ENCODE results near the gene PRPF38B. TPM values are rescaled to one million over a fixed set of nuclear protein-coding genes. Genes with fewer than 3 reads are reported as not detected.

The PRPF38B gene
- total and polyA plus RNA-seq, 9 of the 15 experiments (the other 6 are each of a cell fraction or from before 2014, with no cell fraction given), result 25.3 to 85.5 (median 66.4) TPM

DNA sequence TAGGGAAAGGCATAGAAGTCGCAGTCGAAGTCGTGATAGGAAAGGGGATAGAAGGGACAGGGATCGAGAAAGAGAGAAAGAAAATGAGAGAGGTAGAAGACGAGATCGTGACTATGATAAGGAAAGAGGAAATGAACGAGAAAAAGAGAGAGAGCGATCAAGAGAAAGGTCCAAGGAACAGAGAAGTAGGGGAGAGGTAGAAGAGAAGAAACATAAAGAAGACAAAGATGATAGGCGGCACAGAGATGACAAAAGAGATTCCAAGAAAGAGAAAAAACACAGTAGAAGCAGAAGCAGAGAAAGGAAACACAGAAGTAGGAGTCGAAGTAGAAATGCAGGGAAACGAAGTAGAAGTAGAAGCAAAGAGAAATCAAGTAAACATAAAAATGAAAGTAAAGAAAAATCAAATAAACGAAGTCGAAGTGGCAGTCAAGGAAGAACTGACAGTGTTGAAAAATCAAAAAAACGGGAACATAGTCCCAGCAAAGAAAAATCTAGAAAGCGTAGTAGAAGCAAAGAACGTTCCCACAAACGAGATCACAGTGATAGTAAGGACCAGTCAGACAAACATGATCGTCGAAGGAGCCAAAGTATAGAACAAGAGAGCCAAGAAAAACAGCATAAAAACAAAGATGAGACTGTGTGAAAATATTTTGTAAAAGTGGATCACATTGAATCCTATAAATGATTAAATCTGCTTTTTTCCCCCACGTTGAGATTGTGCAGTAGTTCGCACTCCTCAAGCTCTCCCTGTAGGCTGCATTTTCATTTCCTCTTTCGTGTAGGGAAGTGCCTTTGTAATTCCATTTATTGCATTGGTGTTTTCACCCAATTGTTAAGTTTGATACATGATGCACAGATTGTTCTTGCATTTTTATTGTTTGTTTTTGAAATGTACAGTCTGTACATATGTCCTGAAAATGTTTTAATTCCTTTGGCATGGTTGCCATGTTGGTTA is 7.5 kb downstream of the PRPF38B start:
- Histone ChIP-seq H3K4me2 (ENCODE audit: insufficient read depth, low read length) (no peak overlapping the region), H3K4me3 (no peak overlapping the region), H3K9me1 (ENCODE audit: control insufficient read depth, insufficient read depth, low read length) (no peaks in the 10 kb centered on the region), H3K9me3 (replicated peaks; ENCODE audit: control insufficient read depth, insufficient read depth, low read depth, low read length) (no peaks in the 10 kb centered on the region), H3K36me3 (ENCODE audit: control insufficient read depth, insufficient read depth, low read length) (peaks cover 77% of the 10 kb centered on the region), H2AFZ (ENCODE audit: low read depth, low read length) (no peak overlapping the region), H4K20me1 (replicated peaks; ENCODE audit: control insufficient read depth, insufficient read depth, low read length) (peaks cover 7% of the 10 kb centered on the region; the same call in 1 of the 2 replicates), H3K27me3 (ENCODE audit: control insufficient read depth in 2 of 2, insufficient read depth in 2 of 2, low read length in 2 of 2) (no peaks in the 10 kb centered on the region), H3K27ac (ENCODE audit: extremely low read depth, low read depth, low read length) (no peak overlapping the region), H3K4me1 (replicated peaks in 1 of 2; ENCODE audit: control insufficient read depth in 2 of 2, insufficient read depth in 2 of 2, low read length in 2 of 2) (peaks cover 6 to 9% of the 10 kb centered on the region in 2 experiments; a peak in 4 of 5 replicates), H3K79me2 (ENCODE audit: control insufficient read depth, insufficient read depth, low read length) (peaks cover 31% of the 10 kb centered on the region), H3K9ac (ENCODE audit: insufficient read depth in 1 of 2, low read depth in 2 of 2, low read length in 2 of 2) (no peak overlapping the region)
- ChIA-PET CTCF (ENCODE audit: low intra/inter-chr PET ratio) (no interaction called here), POLR2A (no interaction called here)
- BruUV-seq (replicated peaks), result TSS peak; percentile 48
- DNase-seq (ENCODE audit: extremely low read depth in 1 of 4, low spot score in 3 of 4) (no peak), FAIRE-seq (no peak), ATAC-seq (no peak)
- 89% methylated on average over 18 of the region's 22 CpGs for WGBS (ENCODE audit: insufficient coverage, low coverage, missing lambda C conversion rate)
- in situ Hi-C loops (cut with MboI) (no loop called here), intact Hi-C loops (cut with micrococcal nuclease) (no loop called here)
- TF ChIP-seq, protein P1, sequence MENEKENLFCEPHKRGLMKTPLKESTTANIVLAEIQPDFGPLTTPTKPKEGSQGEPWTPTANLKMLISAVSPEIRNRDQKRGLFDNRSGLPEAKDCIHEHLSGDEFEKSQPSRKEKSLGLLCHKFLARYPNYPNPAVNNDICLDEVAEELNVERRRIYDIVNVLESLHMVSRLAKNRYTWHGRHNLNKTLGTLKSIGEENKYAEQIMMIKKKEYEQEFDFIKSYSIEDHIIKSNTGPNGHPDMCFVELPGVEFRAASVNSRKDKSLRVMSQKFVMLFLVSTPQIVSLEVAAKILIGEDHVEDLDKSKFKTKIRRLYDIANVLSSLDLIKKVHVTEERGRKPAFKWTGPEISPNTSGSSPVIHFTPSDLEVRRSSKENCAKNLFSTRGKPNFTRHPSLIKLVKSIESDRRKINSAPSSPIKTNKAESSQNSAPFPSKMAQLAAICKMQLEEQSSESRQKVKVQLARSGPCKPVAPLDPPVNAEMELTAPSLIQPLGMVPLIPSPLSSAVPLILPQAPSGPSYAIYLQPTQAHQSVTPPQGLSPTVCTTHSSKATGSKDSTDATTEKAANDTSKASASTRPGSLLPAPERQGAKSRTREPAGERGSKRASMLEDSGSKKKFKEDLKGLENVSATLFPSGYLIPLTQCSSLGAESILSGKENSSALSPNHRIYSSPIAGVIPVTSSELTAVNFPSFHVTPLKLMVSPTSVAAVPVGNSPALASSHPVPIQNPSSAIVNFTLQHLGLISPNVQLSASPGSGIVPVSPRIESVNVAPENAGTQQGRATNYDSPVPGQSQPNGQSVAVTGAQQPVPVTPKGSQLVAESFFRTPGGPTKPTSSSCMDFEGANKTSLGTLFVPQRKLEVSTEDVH (IDR thresholded peaks at IDR 0.05; ENCODE audit: low read depth, partially characterized antibody), result peak; percentile 74
- TF ChIP-seq MED1 (CRISPR knock-in tag; IDR thresholded peaks at IDR 0.05; ENCODE audit: borderline replicate concordance) (no peak), SAFB2 (IDR thresholded peaks at IDR 0.05; ENCODE audit: borderline replicate concordance, low read depth, low read length, severe bottlenecking) (no peak), POLR2B (IDR thresholded peaks at IDR 0.05; ENCODE audit: low read depth, partially characterized antibody) (peak; percentile 87), DNMT1 (IDR thresholded peaks at IDR 0.05) (no peak), YBX1 (IDR thresholded peaks at IDR 0.05) (no peak), SAP30 (IDR thresholded peaks at IDR 0.05; ENCODE audit: borderline replicate concordance, insufficient read depth, low read depth, low read length, poor library complexity, severe bottlenecking) (no peak), MTA2 (IDR thresholded peaks at IDR 0.05; ENCODE audit: low read depth) (peak; percentile 31; the same call in 1 of the 2 replicates), BACH1 (tag; IDR thresholded peaks at IDR 0.05) (no peak), NR2C1 (IDR thresholded peaks at IDR 0.05) (no peak), NR2C1 (tag; IDR thresholded peaks at IDR 0.05) (no peak), ZNF217 (CRISPR knock-in tag; IDR thresholded peaks at IDR 0.05) (no peak), ZNF431 (CRISPR knock-in tag; IDR thresholded peaks at IDR 0.05) (no peak)
- TF ChIP-seq, protein P2, sequence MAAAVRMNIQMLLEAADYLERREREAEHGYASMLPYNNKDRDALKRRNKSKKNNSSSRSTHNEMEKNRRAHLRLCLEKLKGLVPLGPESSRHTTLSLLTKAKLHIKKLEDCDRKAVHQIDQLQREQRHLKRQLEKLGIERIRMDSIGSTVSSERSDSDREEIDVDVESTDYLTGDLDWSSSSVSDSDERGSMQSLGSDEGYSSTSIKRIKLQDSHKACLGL (CRISPR knock-in tag; IDR thresholded peaks at IDR 0.05; ENCODE audit: borderline replicate concordance, poor library complexity, severe bottlenecking), result no peak

All from K562 (cell line).